ENCODE measurements around the gene FSTL1.

GRCh38 chr3:120492103-120492502, 41.3 kb upstream of the FSTL1 start:
- TF ChIP-seq, protein P1, sequence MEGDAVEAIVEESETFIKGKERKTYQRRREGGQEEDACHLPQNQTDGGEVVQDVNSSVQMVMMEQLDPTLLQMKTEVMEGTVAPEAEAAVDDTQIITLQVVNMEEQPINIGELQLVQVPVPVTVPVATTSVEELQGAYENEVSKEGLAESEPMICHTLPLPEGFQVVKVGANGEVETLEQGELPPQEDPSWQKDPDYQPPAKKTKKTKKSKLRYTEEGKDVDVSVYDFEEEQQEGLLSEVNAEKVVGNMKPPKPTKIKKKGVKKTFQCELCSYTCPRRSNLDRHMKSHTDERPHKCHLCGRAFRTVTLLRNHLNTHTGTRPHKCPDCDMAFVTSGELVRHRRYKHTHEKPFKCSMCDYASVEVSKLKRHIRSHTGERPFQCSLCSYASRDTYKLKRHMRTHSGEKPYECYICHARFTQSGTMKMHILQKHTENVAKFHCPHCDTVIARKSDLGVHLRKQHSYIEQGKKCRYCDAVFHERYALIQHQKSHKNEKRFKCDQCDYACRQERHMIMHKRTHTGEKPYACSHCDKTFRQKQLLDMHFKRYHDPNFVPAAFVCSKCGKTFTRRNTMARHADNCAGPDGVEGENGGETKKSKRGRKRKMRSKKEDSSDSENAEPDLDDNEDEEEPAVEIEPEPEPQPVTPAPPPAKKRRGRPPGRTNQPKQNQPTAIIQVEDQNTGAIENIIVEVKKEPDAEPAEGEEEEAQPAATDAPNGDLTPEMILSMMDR (IDR thresholded peaks at IDR 0.05) = no peak
- no peak for TF ChIP-seq POLR2A (IDR thresholded peaks at IDR 0.05)
